Measurements from ENCODE around the gene IL22RA1. TPM values are rescaled to one million over a fixed set of nuclear protein-coding genes. Genes with fewer than 3 reads are reported as not detected.

IL22RA1 gene
- total RNA-seq, result not detected in 2 replicates

GRCh38 chr1:24142546-24143534 is at the start of gene IL22RA1:
Gene IL22RA1 (minus strand): TSS chr1:24143140. CDS start chr1:24143082, 58 bp downstream.

GRCh38 chr1:24186993-24187790 is 44.3 kb upstream of the IL22RA1 start, which contains the start of gene IFNLR1:
Gene IFNLR1 (minus strand): TSS chr1:24187289. CDS start chr1:24187248, 41 bp downstream.

GRCh38 chr1:24111996-24112779 is 30.8 kb downstream of the IL22RA1 start, which contains the start of gene MYOM3:
Gene MYOM3 (minus strand): TSS chr1:24112135. CDS start chr1:24108636, 3,499 bp downstream.

Other genes with a start within 250 kb of the IL22RA1 start
- gene CNR2, start 229.8 kb downstream of the IL22RA1 start, total RNA-seq, result not detected in 2 replicates
- 95.4 and 103 TPM in 2 replicates for gene PNRC2, start 183.3 kb downstream of the IL22RA1 start, total RNA-seq
- gene SRSF10, start 162.8 kb downstream of the IL22RA1 start, total RNA-seq, result 70.4 and 135 TPM in 2 replicates
- gene MYOM3, start 31.0 kb downstream of the IL22RA1 start, total RNA-seq, result under 0.01 and 0.06 TPM in 2 replicates
- gene IFNLR1, start 44.1 kb upstream of the IL22RA1 start, total RNA-seq, result not detected in 2 replicates
- not detected in 2 replicates for gene GRHL3, start 176.2 kb upstream of the IL22RA1 start, total RNA-seq